ENCODE data around the gene LY6G5C. TPM values are rescaled to one million over a fixed set of nuclear protein-coding genes. Genes with fewer than 3 reads are reported as not detected.
A peak's percentile ranks its signal among the peaks of the same experiment; 100 is the strongest.

LY6G5C gene
- total and polyA plus RNA-seq, 2 donors (not counting 3 experiments of a cell fraction or from before 2014, with no cell fraction given) = 8.2 to 11.4 TPM

DNA sequence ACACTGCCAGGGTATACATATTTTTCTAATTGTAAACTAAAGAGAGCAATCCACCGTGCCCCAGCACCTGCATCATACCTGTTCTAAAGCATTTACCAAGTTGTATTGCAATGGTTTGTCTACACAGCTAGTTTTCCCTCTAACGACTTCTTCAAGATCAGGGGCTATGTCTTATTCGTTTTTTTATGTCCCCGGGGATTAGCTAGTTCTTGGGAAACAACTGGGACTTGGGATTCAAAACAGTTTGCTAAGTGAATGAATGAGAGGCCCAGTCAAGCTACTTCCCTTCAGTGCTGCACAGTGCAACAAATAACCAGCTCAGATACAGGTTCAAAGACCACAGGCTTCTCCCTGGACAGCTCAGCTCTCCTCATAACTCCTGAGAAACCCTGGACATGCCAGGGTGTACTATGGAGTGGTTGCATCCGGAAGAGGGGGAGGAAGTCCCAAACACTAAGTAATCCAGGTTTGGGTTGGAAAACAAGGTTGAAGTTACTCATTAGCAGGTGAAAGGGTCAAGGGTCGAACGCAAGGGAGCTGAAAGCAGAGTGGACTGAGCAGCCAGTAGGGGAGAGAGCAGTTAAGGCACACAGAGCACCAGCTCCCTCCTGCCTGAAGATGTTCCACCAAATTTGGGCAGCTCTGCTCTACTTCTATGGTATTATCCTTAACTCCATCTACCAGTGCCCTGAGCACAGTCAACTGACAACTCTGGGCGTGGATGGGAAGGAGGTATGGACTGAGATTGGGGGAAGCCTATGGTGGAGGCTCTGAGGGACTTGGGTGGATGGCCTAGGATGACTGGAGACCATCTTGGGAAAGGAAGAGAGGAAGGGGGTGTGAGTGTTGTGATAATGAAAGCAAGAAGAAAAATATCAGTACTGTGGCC, 25.3 kb downstream of the LY6G5C start, which contains the start of gene APOM:
APOM (plus strand) TSS at position 546 of the 889 bp plus-strand sequence; CDS start at position 619, 73 bp downstream.
- TF ChIP-seq GATA2 (IDR thresholded peaks at IDR 0.05; ENCODE audit: insufficient read depth, insufficient read length, low read depth, low read length) = no peak
- no peak for TF ChIP-seq POLR2A (IDR thresholded peaks at IDR 0.05; ENCODE audit: low read depth, low read length)
- no peak for TF ChIP-seq MAX (IDR thresholded peaks at IDR 0.05; ENCODE audit: insufficient read depth, insufficient read length)
- TF ChIP-seq POLR2AphosphoS5 (IDR thresholded peaks at IDR 0.05; ENCODE audit: insufficient read depth, low read depth, low read length) = no peak
- no peak within 1 kb of the TSS for H3K27ac ChIP-seq (ENCODE audit: insufficient read depth, low read depth, low read length)
- ChIA-PET POLR2A (no interaction called here), CTCF (interaction anchor here (1.0 kb wide), 1 partner anchor 9 kb away, joined by 3 read pairs; the partner anchor contains the start of gene GPANK1)
- BruUV-seq (replicated peaks) = no TSS peak
- no peak for DNase-seq (ENCODE audit: low read depth, low spot score)
- H3K4me3 ChIP-seq (replicated peaks in 1 of 3; ENCODE audit: insufficient read depth in 1 of 3, low read depth in 1 of 3, low read length in 3 of 3) = no peak within 1 kb of the TSS
- intact Hi-C loops (cut with micrococcal nuclease) = no loop called here
- peaks cover 38% of the 10 kb centered on the region for H3K4me1 ChIP-seq (ENCODE audit: control insufficient read depth, extremely low read depth, insufficient read depth, low read length)
- no peaks in the 10 kb centered on the region for H3K27me3 ChIP-seq (ENCODE audit: control insufficient read depth in 2 of 2, insufficient read depth in 2 of 2, low read length in 2 of 2)
- no peak within 1 kb of the TSS for H3K4me2 ChIP-seq (ENCODE audit: insufficient read depth, low read length)
- FAIRE-seq = no peak
- no peaks in the 10 kb centered on the region for H3K9me3 ChIP-seq (replicated peaks; ENCODE audit: control insufficient read depth, insufficient read depth, low read length)
- H3K9me1 ChIP-seq (replicated peaks; ENCODE audit: control insufficient read depth, extremely low read depth, insufficient read depth, low read length) = no peaks in the 10 kb centered on the region
- H2AFZ ChIP-seq (ENCODE audit: low read depth, low read length) = no peak within 1 kb of the TSS
- peaks cover 3 to 4% of the 10 kb centered on the region in 2 experiments for H3K36me3 ChIP-seq (ENCODE audit: control insufficient read depth in 2 of 2, extremely low read depth in 1 of 2, insufficient read depth in 2 of 2, low read length in 2 of 2)
- peaks cover 34% of the 10 kb centered on the region for H3K79me2 ChIP-seq (ENCODE audit: control insufficient read depth, insufficient read depth, low read length)
- dilution Hi-C loops (cut with MboI; ENCODE audit: extremely low pct_ligation_motif_present, low sequenced_read_pairs) = no loop called here
- no peaks in the 10 kb centered on the region for H4K20me1 ChIP-seq (replicated peaks; ENCODE audit: control insufficient read depth, extremely low read depth, insufficient read depth, low read length)
- no peak within 1 kb of the TSS for H3K9ac ChIP-seq (replicated peaks; ENCODE audit: extremely low read depth, insufficient read depth, low read length)

DNA sequence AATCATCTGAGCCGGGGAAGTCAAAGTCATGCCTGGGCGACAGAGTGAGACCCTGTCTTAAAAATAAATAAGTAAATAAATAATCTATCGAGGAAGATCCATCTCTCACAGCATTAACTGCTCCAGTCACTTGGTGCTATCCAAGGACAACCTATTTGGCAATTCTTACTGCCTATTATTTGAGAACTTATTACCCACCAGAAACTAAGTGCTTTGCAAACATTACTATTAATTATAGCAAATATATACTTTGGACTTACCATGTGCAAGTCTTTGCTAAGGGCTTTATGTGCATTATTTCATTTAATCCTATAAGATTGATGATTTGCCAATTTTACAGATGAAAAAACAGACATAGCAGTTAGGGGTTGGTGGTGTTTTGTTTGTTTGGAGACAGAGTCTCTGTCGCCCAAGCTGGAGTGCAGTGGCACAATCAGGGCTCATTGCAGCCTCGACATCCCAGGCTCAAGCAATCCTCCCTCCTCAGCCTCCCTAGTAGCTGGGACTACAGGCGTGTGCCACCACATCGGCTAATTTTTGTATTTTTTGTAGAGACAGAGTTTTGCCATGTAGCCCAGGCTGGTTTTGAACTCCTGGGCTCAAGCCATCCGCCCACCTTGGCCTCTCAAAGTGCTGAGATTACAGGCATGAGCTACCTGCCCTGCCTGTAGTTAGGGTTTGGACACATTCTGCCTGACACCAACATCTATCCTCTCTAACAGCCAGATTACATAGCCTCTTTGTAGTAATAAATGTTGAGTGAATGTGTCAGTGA, 26.1 kb downstream of the LY6G5C start:
- Histone ChIP-seq H2AFZ (ENCODE audit: low read depth, low read length) (no peak overlapping the region), H3K79me2 (ENCODE audit: control insufficient read depth, insufficient read depth, low read length) (peaks cover 37% of the 10 kb centered on the region), H3K9me1 (replicated peaks; ENCODE audit: control insufficient read depth, extremely low read depth, insufficient read depth, low read length) (no peaks in the 10 kb centered on the region), H3K36me3 (ENCODE audit: control insufficient read depth in 2 of 2, extremely low read depth in 1 of 2, insufficient read depth in 2 of 2, low read length in 2 of 2) (peaks cover 3 to 4% of the 10 kb centered on the region in 2 experiments), H4K20me1 (replicated peaks; ENCODE audit: control insufficient read depth, extremely low read depth, insufficient read depth, low read length) (no peaks in the 10 kb centered on the region), H3K9me3 (replicated peaks; ENCODE audit: control insufficient read depth, insufficient read depth, low read length) (no peaks in the 10 kb centered on the region), H3K27ac (ENCODE audit: insufficient read depth, low read depth, low read length) (no peak overlapping the region), H3K4me3 (replicated peaks in 1 of 3; ENCODE audit: insufficient read depth in 1 of 3, low read depth in 1 of 3, low read length in 3 of 3) (no peak overlapping the region), H3K4me1 (ENCODE audit: control insufficient read depth, extremely low read depth, insufficient read depth, low read length) (peaks cover 35% of the 10 kb centered on the region), H3K27me3 (ENCODE audit: control insufficient read depth in 2 of 2, insufficient read depth in 2 of 2, low read length in 2 of 2) (no peaks in the 10 kb centered on the region), H3K4me2 (ENCODE audit: insufficient read depth, low read length) (no peak overlapping the region), H3K9ac (replicated peaks; ENCODE audit: extremely low read depth, insufficient read depth, low read length) (no peak overlapping the region)
- dilution Hi-C loops (cut with MboI; ENCODE audit: extremely low pct_ligation_motif_present, low sequenced_read_pairs) (no loop called here), intact Hi-C loops (cut with micrococcal nuclease) (no loop called here)
- ChIA-PET POLR2A (no interaction called here), CTCF (interaction anchor here (1.0 kb wide), 1 partner anchor 10 kb away, joined by 3 read pairs; the partner anchor contains the start of gene GPANK1)
- TF ChIP-seq GATA2 (IDR thresholded peaks at IDR 0.05; ENCODE audit: insufficient read depth, insufficient read length, low read depth, low read length) (no peak), JUN (IDR thresholded peaks at IDR 0.05; ENCODE audit: borderline replicate concordance, insufficient read depth, insufficient read length, low read depth) (no peak), FOS (IDR thresholded peaks at IDR 0.05; ENCODE audit: borderline replicate concordance, insufficient read depth, low read length) (no peak), MAX (IDR thresholded peaks at IDR 0.05; ENCODE audit: insufficient read depth, insufficient read length) (no peak), MYC (IDR thresholded peaks at IDR 0.05; ENCODE audit: low read depth, low read length) (no peak), POLR2AphosphoS5 (IDR thresholded peaks at IDR 0.05; ENCODE audit: insufficient read depth, low read depth, low read length) (no peak), EZH2 (IDR thresholded peaks at IDR 0.05; ENCODE audit: borderline replicate concordance, low read depth, low read length, severe bottlenecking) (no peak), POLR2A (IDR thresholded peaks at IDR 0.05; ENCODE audit: low read depth, low read length) (no peak)
- TF ChIP-seq, protein P1, sequence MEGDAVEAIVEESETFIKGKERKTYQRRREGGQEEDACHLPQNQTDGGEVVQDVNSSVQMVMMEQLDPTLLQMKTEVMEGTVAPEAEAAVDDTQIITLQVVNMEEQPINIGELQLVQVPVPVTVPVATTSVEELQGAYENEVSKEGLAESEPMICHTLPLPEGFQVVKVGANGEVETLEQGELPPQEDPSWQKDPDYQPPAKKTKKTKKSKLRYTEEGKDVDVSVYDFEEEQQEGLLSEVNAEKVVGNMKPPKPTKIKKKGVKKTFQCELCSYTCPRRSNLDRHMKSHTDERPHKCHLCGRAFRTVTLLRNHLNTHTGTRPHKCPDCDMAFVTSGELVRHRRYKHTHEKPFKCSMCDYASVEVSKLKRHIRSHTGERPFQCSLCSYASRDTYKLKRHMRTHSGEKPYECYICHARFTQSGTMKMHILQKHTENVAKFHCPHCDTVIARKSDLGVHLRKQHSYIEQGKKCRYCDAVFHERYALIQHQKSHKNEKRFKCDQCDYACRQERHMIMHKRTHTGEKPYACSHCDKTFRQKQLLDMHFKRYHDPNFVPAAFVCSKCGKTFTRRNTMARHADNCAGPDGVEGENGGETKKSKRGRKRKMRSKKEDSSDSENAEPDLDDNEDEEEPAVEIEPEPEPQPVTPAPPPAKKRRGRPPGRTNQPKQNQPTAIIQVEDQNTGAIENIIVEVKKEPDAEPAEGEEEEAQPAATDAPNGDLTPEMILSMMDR (IDR thresholded peaks at IDR 0.05; ENCODE audit: extremely low read depth in 1 of 2, insufficient read depth in 1 of 2, low read depth in 1 of 2, low read length in 2 of 2) = no peak
- peak; percentile 40 for FAIRE-seq
- no peak for DNase-seq (ENCODE audit: low read depth, low spot score)
- BruUV-seq (replicated peaks) = no TSS peak

All from endothelial cell of umbilical vein (primary cell).